Left cardiac atrium (tissue), 4 donors: Measurements from ENCODE around the gene SEC14L2. TPM values are rescaled to one million over a fixed set of nuclear protein-coding genes. Genes with fewer than 3 reads are reported as not detected.

Experiments used
- ATAC-seq, 2 donors: fragments of 200-7000 bp; cut with Tn5 transposase; one replicate each; pipeline ENCODE4 v1.9.1; 2020; ENCODE audit warnings: mild to moderate bottlenecking in 2 of 2, moderate library complexity in 2 of 2
- DNase-seq: peaks from one replicate; pipeline ENCODE4 v3.0.0-alpha.2; 2020
- intact Hi-C, 2 donors: fragments of 100-400 bp; cut with DNase I; formaldehyde crosslinking; loops; one replicate each; pipeline versions ENCODE4 v1.14.1 to v1.15.1; 2022 to 2023
- total RNA-seq, 2 donors: library from RNA; stranded (reverse); fragmentation: NEBNext Ultra II Directional; extraction: Animal tissue kit (Norgen Biotek cat#: 25700); gene quantifications; one replicate each; pipeline ENCODE4 v1.2.1, GENCODE V29; 2021
- donor health status: DM: no; HTN: yes; CAD: no.
- donor health status: DM: no; HTN: yes; CAD: no; lungs with severe emphysema.
- donor health status: DM: yes; HTN: yes; CAD: no.
- donor health status: Dilated cardiomyopathy.

The SEC14L2 gene
- total RNA-seq, 2 donors from 2014 or later: 2.1 to 5.7 TPM

DNA sequence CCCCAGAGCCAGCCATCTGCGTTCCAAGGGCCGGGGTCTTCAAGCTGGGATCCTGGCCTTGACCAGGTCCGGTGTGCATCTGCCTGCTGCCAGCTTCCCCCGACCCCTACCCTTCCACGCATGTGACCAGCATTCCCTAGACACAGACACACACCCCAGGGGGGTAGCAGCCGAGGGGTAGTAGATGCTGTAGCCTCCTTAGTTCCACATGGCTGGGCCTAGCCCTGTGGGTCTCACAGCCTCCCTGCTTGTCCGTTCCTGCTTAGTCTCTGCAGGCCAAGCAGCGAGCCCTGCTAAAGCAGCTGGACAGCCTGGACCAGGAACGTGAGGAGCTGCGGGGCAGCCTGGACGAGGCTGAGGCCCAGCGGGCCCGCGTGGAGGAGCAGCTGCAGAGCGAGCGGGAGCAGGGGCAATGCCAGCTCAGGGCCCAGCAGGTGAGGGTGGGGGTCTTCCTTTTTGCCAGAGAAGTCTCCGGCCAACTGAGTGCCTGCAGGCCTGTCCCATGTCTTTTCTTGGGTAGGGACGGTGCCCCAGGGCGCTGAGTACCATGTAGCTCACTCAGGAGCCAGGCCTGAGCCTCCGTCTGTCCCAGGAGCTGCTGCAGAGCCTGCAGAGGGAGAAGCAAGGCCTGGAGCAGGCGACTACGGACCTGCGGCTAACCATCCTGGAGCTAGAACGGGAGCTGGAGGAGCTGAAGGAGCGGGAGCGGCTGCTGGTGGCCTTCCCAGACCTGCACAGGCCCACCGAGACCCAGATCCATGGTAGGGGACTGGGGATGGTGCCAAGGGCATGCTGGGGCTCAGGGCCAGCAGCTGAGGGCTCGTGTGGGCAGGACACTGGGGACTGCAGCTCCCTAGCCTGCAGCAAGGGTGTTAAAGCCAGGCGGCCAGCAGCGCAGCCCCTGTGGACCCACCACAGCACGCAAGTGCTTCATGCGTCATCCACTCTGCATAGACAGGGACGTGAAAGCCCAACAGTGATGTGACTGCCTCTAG is 23.2 kb upstream of the SEC14L2 start:
- ATAC-seq (no peak), DNase-seq (no peak)
- intact Hi-C loops: no loop called here

- DNase-seq: peak; percentile 48
- ATAC-seq: peak in 1 of 2 donors; percentile 13
- intact Hi-C loops: no loop called here
Measured at GRCh38 chr22:30375312-30375849, 21.4 kb upstream of the SEC14L2 start.

DNA sequence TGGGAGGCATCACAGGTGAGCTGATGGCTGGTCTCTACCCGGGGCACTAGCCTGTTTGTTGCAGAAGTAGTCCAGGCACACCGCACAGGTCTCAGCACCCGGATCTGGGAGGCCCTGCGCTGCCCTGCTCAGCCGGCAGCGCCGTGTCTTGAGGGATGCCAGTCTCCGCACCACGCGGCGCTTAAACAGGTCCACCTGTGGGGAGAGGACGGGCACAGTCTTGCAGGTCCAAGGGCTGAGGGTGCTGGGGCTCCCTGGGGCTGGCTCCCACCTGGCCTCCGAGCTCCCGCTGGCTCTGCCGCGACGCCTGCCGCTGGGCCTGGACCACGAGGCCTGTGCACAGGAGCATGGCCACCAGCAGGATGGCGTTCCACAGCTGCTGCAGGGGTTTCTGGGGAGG is 16.8 kb upstream of the SEC14L2 start:
- intact Hi-C loops: loop anchor here in 1 of 2 donors (10.0 kb wide), 1 partner anchor 275 kb away; no protein-coding TSS in a partner anchor
- no peak for ATAC-seq
- no peak for DNase-seq

DNA sequence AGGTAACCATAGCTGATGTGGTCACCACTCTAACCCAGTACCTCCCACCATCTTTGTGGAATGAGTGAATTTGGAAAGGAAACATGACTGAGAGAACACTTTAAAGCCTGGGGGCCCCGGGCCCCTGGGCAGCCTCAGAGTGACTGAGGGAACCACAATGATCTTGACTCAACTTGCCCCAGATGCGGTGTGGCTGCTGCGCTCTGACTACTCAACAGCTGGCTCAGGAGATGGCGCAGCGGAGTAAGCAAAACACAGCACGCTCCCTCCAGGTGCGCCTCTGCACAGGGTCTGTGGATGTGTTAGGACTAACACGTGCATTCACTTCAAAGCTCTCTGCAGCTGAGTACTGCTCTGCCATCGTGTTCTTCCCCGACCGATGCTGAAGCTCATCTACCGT is 15.6 kb upstream of the SEC14L2 start:
- no peak for DNase-seq
- ATAC-seq: no peak
- intact Hi-C loops: loop anchor here in 1 of 2 donors (10.0 kb wide), 1 partner anchor 276 kb away; no protein-coding TSS in a partner anchor

- DNase-seq (no peak), ATAC-seq (peak; percentile 25 to 45)
- intact Hi-C loops: loop anchor here in 1 of 2 donors (10.0 kb wide), 1 partner anchor 278 kb away; no protein-coding TSS in a partner anchor
Measured at GRCh38 chr22:30382340-30382739, 14.5 kb upstream of the SEC14L2 start.

DNA sequence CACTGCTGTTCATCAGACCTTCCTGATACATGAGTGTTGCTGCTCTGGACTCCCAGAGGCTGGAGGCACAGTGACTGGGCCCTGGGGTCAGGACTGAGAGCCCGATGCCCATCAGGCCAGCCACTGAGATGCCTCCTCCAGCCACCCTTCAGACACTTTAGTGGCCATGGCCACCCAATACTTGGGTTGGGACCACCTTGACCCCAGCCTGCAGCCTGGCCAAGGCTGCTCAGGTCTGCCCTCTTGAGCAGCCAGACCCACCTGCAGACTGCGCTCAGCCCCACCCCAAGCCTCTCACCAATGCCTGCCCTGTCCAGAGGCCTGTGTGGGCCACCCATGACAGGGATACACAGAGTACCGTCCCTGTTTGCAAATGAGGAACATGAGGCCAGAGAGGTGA is 13.8 kb upstream of the SEC14L2 start:
- no peak for DNase-seq
- no peak for ATAC-seq
- intact Hi-C loops: loop anchor here in 1 of 2 donors (10.0 kb wide), 1 partner anchor 278 kb away; no protein-coding TSS in a partner anchor

GRCh38 chr22:30385942-30386341 is 10.9 kb upstream of the SEC14L2 start:
- intact Hi-C loops: loop anchor here (5.0 to 10.0 kb wide), 4 partner anchors 99 to 281 kb away; partner anchors contain the start of gene CASTOR1 (in 1 of the 2)
- ATAC-seq: no peak
- DNase-seq: no peak

GRCh38 chr22:30386608-30386959 is 10.2 kb upstream of the SEC14L2 start:
- DNase-seq: no peak
- intact Hi-C loops: loop anchor here (5.0 to 10.0 kb wide), 4 partner anchors 99 to 282 kb away; partner anchors contain the start of gene CASTOR1 (in 1 of the 2)
- peak in 1 of 2 donors; percentile 1 for ATAC-seq

- intact Hi-C loops: loop anchor here (1.0 to 10.0 kb wide), 5 partner anchors 100 to 282 kb away; partner anchors contain the start of gene CASTOR1 (in 1 of the 2)
- ATAC-seq (peak; percentile 92 to 96), DNase-seq (peak; percentile 84)
Measured at GRCh38 chr22:30386960-30387827, 9.6 kb upstream of the SEC14L2 start, which contains the start of gene RNF215. Gene RNF215 (minus strand): TSS chr22:30387411. CDS start chr22:30387313, 98 bp downstream.

- DNase-seq: peak; percentile 58
Measured at GRCh38 chr22:30390974-30391691, 5.7 kb upstream of the SEC14L2 start.

GRCh38 chr22:30392661-30393321 is 4.0 kb upstream of the SEC14L2 start:
- intact Hi-C loops: loop anchor here (5.0 to 10.0 kb wide), 3 partner anchors 35 to 95 kb away; partner anchors contain the start of gene MTFP1 (in 1 of the 2)
- no peak for ATAC-seq
- no peak for DNase-seq

More at GRCh38 chr22:30390974-30391691, 5.7 kb upstream of the SEC14L2 start:
- intact Hi-C loops: loop anchor here (5.0 to 10.0 kb wide), 3 partner anchors 36 to 96 kb away; partner anchors contain the start of gene MTFP1 (in 1 of the 2)
- ATAC-seq: peak in 1 of 2 donors; percentile 25

DNA sequence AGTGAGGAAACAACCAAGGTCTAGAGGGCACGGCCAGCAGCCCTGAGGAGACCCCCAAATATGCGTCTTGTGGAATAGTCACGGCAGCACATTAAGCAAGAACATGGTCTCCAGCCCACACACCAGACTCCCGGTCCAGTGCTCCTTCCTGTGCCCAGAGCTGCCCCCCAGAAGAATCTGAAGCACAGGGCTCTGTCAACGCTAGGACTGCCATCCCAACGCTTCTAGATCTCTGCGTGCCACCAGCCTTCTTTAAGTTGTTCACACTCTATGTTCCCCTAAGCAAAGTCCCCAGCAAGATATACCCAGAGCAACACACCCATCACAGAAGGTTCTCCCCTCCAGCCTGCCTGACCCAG is 3.5 kb upstream of the SEC14L2 start:
- ATAC-seq (no peak), DNase-seq (no peak)
- intact Hi-C loops: loop anchor here (5.0 to 10.0 kb wide), 3 partner anchors 34 to 94 kb away; partner anchors contain the start of gene MTFP1 (in 1 of the 2)

DNA sequence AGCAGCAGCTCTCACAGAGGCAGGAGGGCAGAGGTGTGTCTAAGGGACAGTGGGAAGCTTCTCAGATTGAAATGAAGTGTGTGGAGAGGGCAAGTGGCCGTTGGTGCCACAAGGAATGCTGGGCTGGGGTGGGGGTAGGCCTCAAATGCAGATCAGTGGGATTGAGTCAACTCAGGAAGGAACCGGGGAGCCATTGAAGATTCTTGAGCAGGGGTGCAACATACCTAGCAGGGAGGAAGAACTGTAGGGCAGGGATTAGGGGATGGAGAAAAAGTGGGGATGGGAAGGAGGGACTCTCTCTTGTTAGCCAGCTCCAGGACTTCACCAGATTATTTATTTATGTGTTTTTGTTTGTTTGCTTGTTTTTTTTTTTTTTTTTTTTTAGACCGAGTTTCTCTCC is 2.9 kb upstream of the SEC14L2 start:
- no peak for DNase-seq
- no peak for ATAC-seq
- intact Hi-C loops: loop anchor here (5.0 to 10.0 kb wide), 3 partner anchors 33 to 93 kb away; partner anchors contain the start of gene MTFP1 (in 1 of the 2)

- ATAC-seq: peak; percentile 5 to 6
- DNase-seq: no peak
- intact Hi-C loops: loop anchor here in 1 of 2 donors (10.0 kb wide), 1 partner anchor 87 kb away; no protein-coding TSS in a partner anchor
Measured at GRCh38 chr22:30397656-30398635, 1.1 kb downstream of the SEC14L2 start.

- DNase-seq (no peak), ATAC-seq (peak in 1 of 2 donors; percentile 8)
- intact Hi-C loops: loop anchor here in 1 of 2 donors (10.0 kb wide), 1 partner anchor 86 kb away; no protein-coding TSS in a partner anchor
Measured at GRCh38 chr22:30398685-30399680, 2.2 kb downstream of the SEC14L2 start.
